AG09319 (cell line): ENCODE data around the gene RCN2.

Experiments used
- DNase-seq: peaks from one replicate; pipeline ENCODE4 v3.0.0-alpha.2; 2010; ENCODE audit warnings: low read depth; ENCODE audit errors: extremely low read depth
- TF ChIP-seq, protein P1 (sequence below): IDR thresholded peaks from 2 replicates; pipeline ENCODE4 v1.5.1; 2011; ENCODE audit warnings: low read depth, mild to moderate bottlenecking, inconsistent platforms, low read length, moderate library complexity

RCN2 gene

DNA sequence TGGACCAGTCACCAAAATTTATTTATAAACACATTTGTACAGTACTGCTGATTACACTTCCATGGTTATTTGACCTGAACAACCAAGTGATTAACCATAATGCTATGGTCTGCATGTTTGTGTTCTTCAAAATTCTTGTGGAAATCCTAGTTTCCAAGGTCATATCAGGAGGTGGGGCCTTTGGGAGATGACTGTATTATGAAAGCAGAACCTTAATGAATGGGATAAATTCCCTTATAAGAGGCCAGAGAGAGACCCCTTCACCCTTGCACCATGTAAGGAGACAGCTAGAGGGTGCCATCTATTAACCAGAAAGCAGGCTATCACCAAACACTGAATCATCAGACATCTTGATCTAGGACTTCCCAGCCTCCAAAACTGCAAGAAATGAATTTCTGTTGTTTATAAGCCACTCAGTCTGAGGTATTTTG is 28.3 kb upstream of the RCN2 start:
- TF ChIP-seq, protein P1, sequence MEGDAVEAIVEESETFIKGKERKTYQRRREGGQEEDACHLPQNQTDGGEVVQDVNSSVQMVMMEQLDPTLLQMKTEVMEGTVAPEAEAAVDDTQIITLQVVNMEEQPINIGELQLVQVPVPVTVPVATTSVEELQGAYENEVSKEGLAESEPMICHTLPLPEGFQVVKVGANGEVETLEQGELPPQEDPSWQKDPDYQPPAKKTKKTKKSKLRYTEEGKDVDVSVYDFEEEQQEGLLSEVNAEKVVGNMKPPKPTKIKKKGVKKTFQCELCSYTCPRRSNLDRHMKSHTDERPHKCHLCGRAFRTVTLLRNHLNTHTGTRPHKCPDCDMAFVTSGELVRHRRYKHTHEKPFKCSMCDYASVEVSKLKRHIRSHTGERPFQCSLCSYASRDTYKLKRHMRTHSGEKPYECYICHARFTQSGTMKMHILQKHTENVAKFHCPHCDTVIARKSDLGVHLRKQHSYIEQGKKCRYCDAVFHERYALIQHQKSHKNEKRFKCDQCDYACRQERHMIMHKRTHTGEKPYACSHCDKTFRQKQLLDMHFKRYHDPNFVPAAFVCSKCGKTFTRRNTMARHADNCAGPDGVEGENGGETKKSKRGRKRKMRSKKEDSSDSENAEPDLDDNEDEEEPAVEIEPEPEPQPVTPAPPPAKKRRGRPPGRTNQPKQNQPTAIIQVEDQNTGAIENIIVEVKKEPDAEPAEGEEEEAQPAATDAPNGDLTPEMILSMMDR = peak; percentile 29
- DNase-seq = peak; percentile 23

DNA sequence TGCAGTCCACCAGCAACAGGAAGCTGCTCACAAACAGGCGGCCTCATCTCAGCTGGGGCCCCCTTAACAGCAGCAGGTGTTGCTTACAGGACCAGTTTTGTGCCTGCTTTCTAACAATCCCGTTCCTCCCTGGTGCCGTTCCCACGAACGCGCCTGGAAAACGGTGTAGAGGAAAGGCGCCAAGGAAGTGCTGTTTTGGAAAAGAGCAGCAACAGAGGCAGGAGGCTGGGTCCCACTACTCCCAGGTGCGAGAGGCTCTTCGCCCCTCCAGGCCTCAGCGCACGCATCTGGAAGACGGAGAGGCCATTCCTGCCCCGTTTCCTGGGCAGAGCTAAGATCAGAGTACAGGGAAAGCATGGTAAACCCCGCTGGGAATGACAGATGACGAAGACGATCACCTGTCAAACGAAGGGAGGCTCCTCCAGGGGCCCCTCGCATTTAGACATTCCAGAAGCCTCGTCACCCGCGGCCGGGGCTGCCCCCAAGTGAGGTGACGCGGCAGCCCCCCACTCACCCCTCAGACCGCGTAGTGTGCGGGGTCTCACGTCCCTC is 27.0 kb upstream of the RCN2 start:
- no peak for DNase-seq
- TF ChIP-seq, protein P1 = no peak

DNA sequence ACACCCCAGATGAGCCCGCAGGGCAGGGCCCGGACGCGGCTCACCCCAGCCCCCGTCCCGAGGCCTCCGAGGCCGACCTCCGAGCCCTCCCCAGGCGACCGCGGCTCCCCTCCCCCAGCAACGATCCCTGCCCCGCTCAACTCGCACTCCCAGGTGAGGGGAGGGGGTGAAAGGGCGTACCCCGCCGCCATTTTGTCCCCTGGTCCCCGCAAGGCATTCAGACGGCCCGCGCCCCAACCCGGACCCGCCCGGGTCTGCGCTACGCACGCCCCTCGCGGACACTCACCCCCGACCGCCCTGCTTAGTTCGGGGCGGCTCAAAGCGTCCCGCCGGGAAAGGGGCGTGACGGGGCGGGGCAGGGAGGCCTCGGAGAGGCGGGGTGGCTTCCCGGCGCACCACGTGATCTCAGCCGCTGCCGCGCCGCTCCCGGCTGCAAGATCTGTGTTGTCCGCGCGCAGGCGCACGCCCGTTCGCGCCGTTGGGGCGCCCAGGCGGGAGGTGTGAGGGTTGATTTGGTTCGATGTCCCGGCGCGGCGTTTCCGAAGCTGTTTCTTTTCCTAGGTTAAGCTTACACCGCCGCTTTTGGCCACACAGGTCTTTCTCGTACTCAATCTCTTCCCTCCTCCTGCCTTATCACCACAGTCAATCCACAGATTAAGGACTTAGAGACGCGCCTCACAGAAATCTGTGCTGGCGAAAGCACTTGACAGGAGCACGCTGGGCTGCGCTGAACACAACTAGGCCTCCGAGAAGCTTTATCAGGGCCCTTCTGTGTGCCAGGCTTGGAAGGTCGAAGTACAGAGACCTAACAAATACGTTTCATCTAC is 26.3 kb upstream of the RCN2 start, which contains the start of gene SCAPER:
Gene SCAPER (minus strand): TSS at position 328 of the 827 bp plus-strand sequence. CDS start 21,523 bp downstream, outside the sequence.
- DNase-seq = peak; percentile 51
- TF ChIP-seq, protein P1 = no peak

DNA sequence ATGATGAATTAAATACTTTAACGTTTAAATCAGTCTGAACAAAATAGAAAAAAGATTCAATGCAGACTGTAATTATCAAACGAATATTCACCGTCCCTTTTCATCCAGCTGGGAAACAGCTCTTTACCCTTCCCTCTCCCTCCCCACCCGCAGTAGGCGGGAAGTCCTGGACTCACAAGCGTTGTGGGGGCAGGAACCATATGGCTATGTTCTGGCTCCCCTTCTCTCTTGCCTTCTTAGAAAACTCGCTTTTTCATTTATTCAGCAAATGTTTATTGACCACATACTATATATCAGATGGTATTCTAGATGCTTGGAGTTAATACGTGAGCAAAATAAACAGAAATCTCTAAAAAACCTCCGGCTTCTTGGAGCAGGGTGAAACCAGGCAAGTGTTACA is 25.7 kb upstream of the RCN2 start:
- TF ChIP-seq, protein P1 = no peak
- no peak for DNase-seq

DNA sequence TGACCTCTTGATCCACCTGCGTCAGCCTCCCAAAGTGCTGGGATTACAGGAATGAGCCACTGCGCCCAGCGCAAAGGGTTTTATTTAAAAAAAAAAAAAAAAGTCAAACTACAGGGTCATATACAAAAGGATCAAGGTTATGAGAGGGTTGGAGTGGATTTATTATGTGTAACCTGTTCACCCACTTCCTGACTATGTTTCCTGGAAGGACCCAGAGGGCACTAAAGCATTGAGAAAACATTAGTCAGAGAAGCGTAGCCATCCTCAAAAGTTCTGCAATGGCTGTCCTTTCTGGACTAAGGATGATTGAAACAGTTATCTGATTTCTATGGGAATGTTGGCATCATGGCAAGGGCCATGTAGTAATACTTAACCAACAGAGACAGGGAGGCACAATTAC is 19.1 kb upstream of the RCN2 start:
- no peak for DNase-seq
- TF ChIP-seq, protein P1 = no peak

DNA sequence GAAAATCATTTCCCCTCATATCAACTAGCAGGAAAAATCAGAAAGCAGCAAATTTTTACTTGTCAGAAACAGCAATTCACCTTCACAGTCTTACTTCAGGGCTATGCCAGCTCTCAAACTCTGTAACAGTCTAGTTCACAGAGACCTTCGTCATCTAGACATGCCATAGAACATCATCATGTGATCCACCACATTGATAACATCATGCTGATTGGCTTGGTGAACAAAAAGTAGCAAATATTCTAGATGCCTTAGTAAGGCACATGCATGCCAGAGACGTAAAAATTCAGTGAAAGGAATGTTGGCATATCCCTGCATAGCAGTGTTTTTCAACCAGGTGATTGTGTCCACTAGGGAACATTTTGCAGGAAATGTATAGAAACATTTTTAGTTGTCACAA is 17.8 kb upstream of the RCN2 start:
- TF ChIP-seq, protein P1 = no peak
- DNase-seq = no peak

DNA sequence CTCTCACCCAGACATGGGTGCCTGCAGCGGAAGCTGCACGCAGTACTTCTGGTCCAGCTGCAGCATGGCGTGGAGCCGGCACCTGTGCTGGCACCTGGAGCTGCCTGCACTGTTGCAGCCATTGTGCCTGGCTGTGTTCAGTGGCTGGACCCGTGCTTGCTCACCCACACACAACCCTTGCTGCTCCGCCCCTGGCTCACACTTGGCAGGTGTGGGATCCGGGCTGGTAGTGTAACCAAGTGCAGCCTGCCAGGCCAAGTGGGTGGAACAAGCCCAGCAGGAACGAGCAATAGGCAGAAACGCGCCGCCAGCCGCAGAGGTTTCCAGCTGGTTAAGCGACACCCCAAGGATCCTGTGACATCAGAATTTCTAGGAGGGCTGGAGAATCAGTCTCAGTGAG is 15.2 kb upstream of the RCN2 start:
- TF ChIP-seq, protein P1 = no peak
- no peak for DNase-seq
